WTC11 (cell line): Measurements from ENCODE around the gene NR1H3. TPM values are rescaled to one million over a fixed set of nuclear protein-coding genes. Genes with fewer than 3 reads are reported as not detected.
"Not testable (repeated sequence)": the region's sequence is repeated elsewhere in the genome, so short reads cannot be mapped to it uniquely, and the experiment has no call there.

ENCODE experiments used
- ATAC-seq: fragments of 200-7000 bp; cut with Tn5 transposase; 2 replicates; pipeline ENCODE4 v1.10.0; 2021; ENCODE audit warnings: mild to moderate bottlenecking, moderate library complexity
- Bru-seq: library from RNA; stranded (reverse); fragments of 400-500 nt; gene quantifications from one replicate; lab custom pipeline; 2021; lab: Mats Ljungman, UMichigan
- CTCF ChIA-PET: fragments of 300-600 bp; sonication (Branson Sonifier 250); formaldehyde crosslinking; loops from one replicate; lab custom pipeline; 2021; ENCODE audit warnings: antibody characterized with exemption; lab: Charles Lee
- POLR2A ChIA-PET: fragments of 350-600 bp; sonication (Branson Sonifier 250); formaldehyde crosslinking; loops from one replicate; lab custom pipeline; 2021; ENCODE audit warnings: antibody characterized with exemption; lab: Charles Lee
- DNase-seq: peaks from one replicate; pipeline ENCODE4 v3.0.0; 2021; ENCODE audit warnings: low spot score
- H3K27ac Mint-ChIP-seq: 2 replicates; pipeline ENCODE4 v1.8.0; 2021; ENCODE audit warnings: mixed read lengths
- H3K27me3 Mint-ChIP-seq: 2 replicates; pipeline ENCODE4 v1.8.0; 2021; ENCODE audit warnings: low read depth, mild to moderate bottlenecking, moderate library complexity, mixed read lengths
- H3K36me3 Mint-ChIP-seq: 2 replicates; pipeline ENCODE4 v1.8.0; 2021; ENCODE audit warnings: mixed read lengths
- H3K4me1 Mint-ChIP-seq: 2 replicates; pipeline ENCODE4 v1.8.0; 2022; ENCODE audit warnings: mixed read lengths
- H3K4me3 Mint-ChIP-seq: 2 replicates; pipeline ENCODE4 v1.8.0; 2021; ENCODE audit warnings: mild to moderate bottlenecking, moderate library complexity, mixed read lengths
- H3K9me3 Mint-ChIP-seq: 2 replicates; pipeline ENCODE4 v1.8.0; 2021; ENCODE audit warnings: mixed read lengths
- ARID4B ChIP-seq: sonication (generic); formaldehyde crosslinking; IDR thresholded peaks from 2 replicates; pipeline ENCODE4 v1.8.0; 2023; ENCODE audit warnings: missing genetic modification reagents, mild to moderate bottlenecking, borderline replicate concordance
- ERG ChIP-seq: fragments of 250-450 bp; sonication (Bioruptor Pico); IDR thresholded peaks from 2 replicates; pipeline ENCODE4 v1.8.0; 2021; ENCODE audit warnings: mild to moderate bottlenecking
- GTF2I ChIP-seq: fragments of 250-450 bp; sonication (Bioruptor Pico); conservative IDR thresholded peaks from 2 replicates; pipeline ENCODE4 v1.4.0; 2021; ENCODE audit warnings: mild to moderate bottlenecking
- JUN ChIP-seq: sonication (generic); formaldehyde crosslinking; IDR thresholded peaks from 2 replicates; pipeline ENCODE4 v1.8.0; 2023; ENCODE audit warnings: mild to moderate bottlenecking, missing genetic modification reagents
- MAX ChIP-seq: sonication (generic); formaldehyde crosslinking; IDR thresholded peaks from 2 replicates; pipeline ENCODE4 v1.8.0; 2022; ENCODE audit warnings: mild to moderate bottlenecking, missing genetic modification reagents
- SMAD3 ChIP-seq: sonication (generic); formaldehyde crosslinking; IDR thresholded peaks from 2 replicates; pipeline ENCODE4 v1.8.0; 2022; ENCODE audit warnings: missing genetic modification reagents, mild to moderate bottlenecking, borderline replicate concordance
- SP1 ChIP-seq: sonication (generic); formaldehyde crosslinking; conservative IDR thresholded peaks from 2 replicates; pipeline ENCODE4 v1.8.1; 2022; ENCODE audit warnings: missing genetic modification reagents
- TEAD4 ChIP-seq: sonication (generic); formaldehyde crosslinking; IDR thresholded peaks from 2 replicates; pipeline ENCODE4 v1.8.0; 2022; ENCODE audit warnings: mild to moderate bottlenecking, missing genetic modification reagents
- TP53 ChIP-seq: sonication (generic); formaldehyde crosslinking; IDR thresholded peaks from 2 replicates; pipeline ENCODE4 v1.8.1; 2023; ENCODE audit warnings: mild to moderate bottlenecking, missing genetic modification reagents
- ZMAT4 ChIP-seq: fragments of 250-450 bp; sonication (Bioruptor Pico); IDR thresholded peaks from 2 replicates; pipeline ENCODE4 v1.9.0; 2021; ENCODE audit warnings: mild to moderate bottlenecking
- ZNF423 ChIP-seq: fragments of 250-450 bp; sonication (Bioruptor Pico); IDR thresholded peaks from 2 replicates; pipeline ENCODE4 v2.1.2; 2022; ENCODE audit warnings: mild to moderate bottlenecking, moderate library complexity
- ZNF671 ChIP-seq: fragments of 250-450 bp; sonication (Bioruptor Pico); IDR thresholded peaks from 2 replicates; pipeline ENCODE4 v1.8.0; 2021; ENCODE audit warnings: mild to moderate bottlenecking
- long read RNA-seq, 3 experiments: library from RNA in 1 of 3; library from capped mRNA in 1 of 3; library from polyadenylated mRNA in 1 of 3; unstranded in 2 of 3; stranded (forward) in 1 of 3; transcript quantifications; one replicate each; pipeline ENCODE4 v2.0.0, GENCODE V29; 2021
- total RNA-seq: library from RNA; stranded (reverse); gene quantifications from 3 replicates; pipeline ENCODE4 v1.2.3, GENCODE V29; 2021
- TF ChIP-seq, protein P1 (sequence below): fragments of 200-600 bp; IDR thresholded peaks from 2 replicates; pipeline ENCODE4 v1.8.0; 2022; ENCODE audit warnings: antibody characterized with exemption
- TF ChIP-seq, protein P2 (sequence below): sonication (generic); formaldehyde crosslinking; IDR thresholded peaks from 2 replicates; pipeline ENCODE4 v1.8.1; 2022; ENCODE audit warnings: mild to moderate bottlenecking, missing genetic modification reagents, moderate library complexity, borderline replicate concordance
- TF ChIP-seq, protein P3 (sequence below): sonication (generic); formaldehyde crosslinking; IDR thresholded peaks from 2 replicates; pipeline ENCODE4 v1.8.1; 2022; ENCODE audit warnings: low read depth, missing genetic modification reagents, borderline replicate concordance

NR1H3 gene
- total RNA-seq = 26.3 to 31.1 TPM (median 29.9 TPM) in 3 replicates
- percentile 62 among the genes with signal in this experiment for Bru-seq, nascent RNA
- long read RNA-seq, experiment 1, transcript NR1H3-201 (9 exons, 1,501 nt) = major isoform, 9 of 33 reads
- long read RNA-seq, experiment 1, partial matches to known transcripts = 1 of 33 reads
- long read RNA-seq, experiment 1, other reads (novel, unspliced or antisense) = 19 of 33 reads
- long read RNA-seq, experiment 2, partial matches to known transcripts = 6 of 23 reads
- long read RNA-seq, experiment 2, other reads (novel, unspliced or antisense) = 14 of 23 reads
- long read RNA-seq, experiment 3, transcript NR1H3-201 (9 exons, 1,501 nt) = major isoform, 9 of 45 reads
- long read RNA-seq, experiment 3, transcript NR1H3-211 (10 exons, 1,637 nt) = minor isoform, 5 of 45 reads
- long read RNA-seq, experiment 3, partial matches to known transcripts = 3 of 45 reads
- long read RNA-seq, experiment 3, other reads (novel, unspliced or antisense) = 23 of 45 reads

- POLR2A ChIA-PET = interaction anchor here (0.6 to 3.6 kb wide), 12 partner anchors 9 to 896 kb away, joined by 3 to 44 read pairs (median 4); partner anchors contain the start of genes ACP2, DDB2 and PACSIN3
- Mint-ChIP-seq H3K36me3 (no peaks in the 10 kb centered on the region), H3K27ac (peak within 1 kb of the TSS; percentile 81), H3K4me1 (peaks cover 24% of the 10 kb centered on the region), H3K9me3 (no peaks in the 10 kb centered on the region), H3K4me3 (peak within 1 kb of the TSS; percentile 62), H3K27me3 (no peaks in the 10 kb centered on the region)
- DNase-seq (peak; percentile 82), ATAC-seq (peak; percentile 78)
- CTCF ChIA-PET = interaction anchor here (0.6 to 6.0 kb wide), 31 partner anchors 8 to 309 kb away, joined by 3 to 120 read pairs (median 5); partner anchors contain the start of genes ACP2, ARFGAP2, CELF1 and DDB2
- TF ChIP-seq SP1 (CRISPR knock-in tag) (peak; percentile 59; the same call in 1 of the 2 replicates), TEAD4 (CRISPR knock-in tag) (no peak), ZNF671 (CRISPR knock-in tag) (no peak), MAX (peak; percentile 36; the same call in 1 of the 2 replicates), GTF2I (CRISPR knock-in tag) (no peak), ZMAT4 (CRISPR knock-in tag) (no peak), SMAD3 (CRISPR knock-in tag) (no peak), ZNF423 (peak; percentile 24; the same call in 1 of the 2 replicates), TP53 (CRISPR knock-in tag) (no peak)
- TF ChIP-seq, protein P1, sequence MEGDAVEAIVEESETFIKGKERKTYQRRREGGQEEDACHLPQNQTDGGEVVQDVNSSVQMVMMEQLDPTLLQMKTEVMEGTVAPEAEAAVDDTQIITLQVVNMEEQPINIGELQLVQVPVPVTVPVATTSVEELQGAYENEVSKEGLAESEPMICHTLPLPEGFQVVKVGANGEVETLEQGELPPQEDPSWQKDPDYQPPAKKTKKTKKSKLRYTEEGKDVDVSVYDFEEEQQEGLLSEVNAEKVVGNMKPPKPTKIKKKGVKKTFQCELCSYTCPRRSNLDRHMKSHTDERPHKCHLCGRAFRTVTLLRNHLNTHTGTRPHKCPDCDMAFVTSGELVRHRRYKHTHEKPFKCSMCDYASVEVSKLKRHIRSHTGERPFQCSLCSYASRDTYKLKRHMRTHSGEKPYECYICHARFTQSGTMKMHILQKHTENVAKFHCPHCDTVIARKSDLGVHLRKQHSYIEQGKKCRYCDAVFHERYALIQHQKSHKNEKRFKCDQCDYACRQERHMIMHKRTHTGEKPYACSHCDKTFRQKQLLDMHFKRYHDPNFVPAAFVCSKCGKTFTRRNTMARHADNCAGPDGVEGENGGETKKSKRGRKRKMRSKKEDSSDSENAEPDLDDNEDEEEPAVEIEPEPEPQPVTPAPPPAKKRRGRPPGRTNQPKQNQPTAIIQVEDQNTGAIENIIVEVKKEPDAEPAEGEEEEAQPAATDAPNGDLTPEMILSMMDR = peak; percentile 21; the same call in 1 of the 2 replicates
Measured at GRCh38 chr11:47257517-47258316, at the start of gene NR1H3. TSS of gene NR1H3 (plus strand) at chr11:47257996. CDS start at chr11:47259217, 1,221 bp downstream.

- CTCF ChIA-PET = interaction anchor here (2.3 kb wide), 1 partner anchor 55 kb away, joined by 6 read pairs; no protein-coding TSS in a partner anchor
- ATAC-seq, H3K36me3 Mint-ChIP-seq, H3K4me1 Mint-ChIP-seq, H3K4me3 Mint-ChIP-seq, DNase-seq, POLR2A ChIA-PET, H3K9me3 Mint-ChIP-seq, H3K27me3 Mint-ChIP-seq, H3K27ac Mint-ChIP-seq: not testable (repeated sequence)
Measured at GRCh38 chr11:47208008-47208552, 49.7 kb upstream of the NR1H3 start.

DNA sequence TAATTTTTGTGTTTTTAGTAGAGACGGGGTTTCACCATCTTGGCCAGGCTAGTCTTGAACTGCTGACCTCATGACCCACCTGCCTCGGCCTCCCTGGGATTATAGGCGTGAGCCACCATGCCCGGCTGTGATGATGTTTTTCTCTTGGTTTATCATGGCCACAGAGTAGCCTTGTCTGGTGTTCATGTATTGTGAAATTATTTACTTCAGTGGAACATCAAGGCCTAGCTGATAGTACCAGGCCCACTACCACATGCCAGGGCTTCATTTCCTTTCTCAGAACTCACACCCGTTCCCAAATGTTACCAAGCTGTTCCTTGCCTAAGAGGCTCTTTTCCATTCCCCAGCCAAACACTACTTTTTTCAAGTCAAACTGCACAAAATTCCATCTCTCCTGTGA lies 49.2 kb upstream of the NR1H3 start:
- no peaks in the 10 kb centered on the region; the same call in 1 of the 2 replicates for H3K36me3 Mint-ChIP-seq
- H3K4me1 Mint-ChIP-seq = peaks cover 10% of the 10 kb centered on the region
- POLR2A ChIA-PET = no interaction called here
- H3K27me3 Mint-ChIP-seq = no peaks in the 10 kb centered on the region; the same call in 1 of the 2 replicates
- no peak overlapping the region for H3K27ac Mint-ChIP-seq
- ATAC-seq (no peak), DNase-seq (no peak)
- no peak overlapping the region for H3K4me3 Mint-ChIP-seq
- no peaks in the 10 kb centered on the region for H3K9me3 Mint-ChIP-seq
- CTCF ChIA-PET = interaction anchor here (2.3 kb wide), 1 partner anchor 56 kb away, joined by 6 read pairs; no protein-coding TSS in a partner anchor
- TF ChIP-seq ARID4B (CRISPR knock-in tag) (no peak), ERG (CRISPR knock-in tag) (no peak), JUN (no peak)
- TF ChIP-seq, protein P2, sequence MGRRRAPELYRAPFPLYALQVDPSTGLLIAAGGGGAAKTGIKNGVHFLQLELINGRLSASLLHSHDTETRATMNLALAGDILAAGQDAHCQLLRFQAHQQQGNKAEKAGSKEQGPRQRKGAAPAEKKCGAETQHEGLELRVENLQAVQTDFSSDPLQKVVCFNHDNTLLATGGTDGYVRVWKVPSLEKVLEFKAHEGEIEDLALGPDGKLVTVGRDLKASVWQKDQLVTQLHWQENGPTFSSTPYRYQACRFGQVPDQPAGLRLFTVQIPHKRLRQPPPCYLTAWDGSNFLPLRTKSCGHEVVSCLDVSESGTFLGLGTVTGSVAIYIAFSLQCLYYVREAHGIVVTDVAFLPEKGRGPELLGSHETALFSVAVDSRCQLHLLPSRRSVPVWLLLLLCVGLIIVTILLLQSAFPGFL (CRISPR knock-in tag) = no peak
- TF ChIP-seq, protein P3, sequence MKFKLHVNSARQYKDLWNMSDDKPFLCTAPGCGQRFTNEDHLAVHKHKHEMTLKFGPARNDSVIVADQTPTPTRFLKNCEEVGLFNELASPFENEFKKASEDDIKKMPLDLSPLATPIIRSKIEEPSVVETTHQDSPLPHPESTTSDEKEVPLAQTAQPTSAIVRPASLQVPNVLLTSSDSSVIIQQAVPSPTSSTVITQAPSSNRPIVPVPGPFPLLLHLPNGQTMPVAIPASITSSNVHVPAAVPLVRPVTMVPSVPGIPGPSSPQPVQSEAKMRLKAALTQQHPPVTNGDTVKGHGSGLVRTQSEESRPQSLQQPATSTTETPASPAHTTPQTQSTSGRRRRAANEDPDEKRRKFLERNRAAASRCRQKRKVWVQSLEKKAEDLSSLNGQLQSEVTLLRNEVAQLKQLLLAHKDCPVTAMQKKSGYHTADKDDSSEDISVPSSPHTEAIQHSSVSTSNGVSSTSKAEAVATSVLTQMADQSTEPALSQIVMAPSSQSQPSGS (CRISPR knock-in tag) = no peak
